HG03575 (cell line): ENCODE results near the gene CAMTA1.
"Not testable (repeated sequence)": the region's sequence is repeated elsewhere in the genome, so short reads cannot be mapped to it uniquely, and the experiment has no call there.

Experiments used
- ATAC-seq: cut with Tn5 transposase; IDR thresholded peaks from one replicate; pipeline ENCODE4 v1.9.1; 2021; ENCODE audit not compliant: unreplicated experiment, insufficient number of reproducible peaks, low FRiP score; ENCODE audit errors: extremely low read depth

CAMTA1 gene

DNA sequence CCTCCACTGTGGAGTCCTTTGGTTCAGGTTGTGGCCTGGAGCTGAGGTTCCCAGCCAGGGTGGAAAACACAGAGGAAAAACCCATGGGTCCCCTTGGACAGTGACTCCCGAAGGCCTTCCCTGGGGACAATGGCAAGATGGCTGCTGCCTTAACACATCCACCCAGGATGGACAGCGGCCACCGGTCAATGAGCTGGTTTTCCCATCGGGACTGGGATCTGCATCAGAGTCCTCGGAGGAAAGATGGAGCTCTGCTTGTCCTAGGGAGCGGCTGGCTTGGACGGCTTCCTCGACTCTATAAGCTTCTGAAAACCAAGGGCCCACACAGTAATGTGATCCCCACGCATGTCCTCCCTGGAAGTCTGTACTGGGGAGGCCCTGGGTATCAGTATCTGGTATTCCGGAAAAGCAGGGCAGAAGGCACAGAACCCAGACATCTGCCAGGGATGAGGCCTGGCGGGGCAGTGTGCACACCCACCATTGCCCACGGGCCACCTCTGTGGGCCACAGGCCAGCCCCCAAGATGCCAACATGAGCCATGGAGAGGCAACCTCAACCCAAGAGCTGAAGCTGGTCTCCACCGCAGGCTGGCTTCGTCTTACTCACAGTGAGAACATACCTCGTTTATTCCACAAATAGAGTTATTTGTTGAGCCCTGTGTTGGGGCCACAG, 891.2 kb downstream of the CAMTA1 start:
- no peak for ATAC-seq

DNA sequence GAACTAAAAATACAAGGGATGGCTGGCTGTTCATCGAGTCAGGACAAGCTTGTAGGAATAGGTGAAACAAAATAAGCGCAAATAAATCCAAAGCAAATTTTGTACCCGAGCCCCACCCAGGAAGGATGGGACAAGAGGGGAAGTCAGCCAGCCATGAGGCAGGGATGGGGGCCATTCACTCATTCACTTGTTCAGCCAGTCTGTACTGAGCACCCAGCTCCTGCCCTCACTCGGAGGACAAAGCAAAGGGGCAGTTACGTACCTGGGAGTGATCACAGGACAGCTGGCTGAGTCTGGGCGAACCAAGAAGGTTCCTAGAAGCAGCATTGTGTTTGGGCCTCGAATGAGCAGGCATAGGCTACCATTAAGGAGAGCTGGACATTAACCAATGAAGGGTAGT, 891.9 kb downstream of the CAMTA1 start:
- no peak for ATAC-seq

DNA sequence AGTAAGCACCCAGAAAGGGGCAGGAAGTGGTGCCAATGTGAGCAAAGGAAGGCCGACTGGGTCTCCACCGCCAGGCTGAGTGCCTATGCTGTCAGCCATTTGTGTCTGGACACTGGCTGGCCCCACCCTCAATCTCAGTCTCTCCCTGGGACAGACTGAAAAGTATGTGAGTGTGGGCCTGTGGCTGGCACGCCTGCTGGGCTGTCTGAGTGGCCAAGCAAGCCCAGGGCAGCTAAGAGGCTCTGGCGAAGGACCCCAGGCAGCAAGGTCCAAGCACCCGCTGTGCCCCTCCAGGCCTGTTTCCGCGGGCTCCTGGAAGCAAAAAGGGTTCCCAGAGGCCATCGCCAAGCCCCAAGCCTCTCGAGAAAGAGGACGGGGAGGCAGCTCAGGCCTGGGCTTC, 892.6 kb downstream of the CAMTA1 start:
- no peak for ATAC-seq

DNA sequence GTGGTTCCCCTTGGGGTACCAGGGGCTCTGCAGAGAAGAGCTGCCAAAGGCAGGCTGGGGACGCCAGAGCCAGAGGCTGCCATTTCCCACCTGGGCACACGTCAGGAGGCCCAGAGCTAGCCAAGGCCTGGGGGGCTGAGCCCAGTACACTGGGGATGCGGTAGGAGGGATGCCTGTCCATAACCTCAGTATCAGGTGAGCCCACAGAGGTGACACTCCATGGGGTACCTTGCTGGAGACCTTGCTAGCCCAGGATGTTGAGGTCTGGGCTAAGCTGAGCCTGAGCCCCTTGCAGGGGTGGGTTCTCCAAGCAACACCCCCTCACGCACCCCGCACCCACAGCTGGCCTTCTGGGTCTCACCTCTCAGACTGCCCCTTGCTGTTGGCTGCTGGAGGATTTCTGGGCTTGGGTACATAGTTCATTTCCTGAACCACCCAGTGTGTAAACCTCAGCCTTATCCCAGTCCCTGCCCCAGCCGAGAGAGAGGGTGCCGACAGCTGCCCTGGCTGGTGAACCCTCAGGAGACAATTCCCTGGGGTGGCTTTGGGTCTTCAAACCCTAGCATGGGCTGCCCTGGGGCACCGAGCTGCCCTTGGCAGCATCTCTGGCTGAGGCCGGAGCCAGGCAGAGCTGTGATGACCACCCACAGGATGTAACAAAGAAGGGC, 893.4 kb downstream of the CAMTA1 start:
- ATAC-seq, result no peak

DNA sequence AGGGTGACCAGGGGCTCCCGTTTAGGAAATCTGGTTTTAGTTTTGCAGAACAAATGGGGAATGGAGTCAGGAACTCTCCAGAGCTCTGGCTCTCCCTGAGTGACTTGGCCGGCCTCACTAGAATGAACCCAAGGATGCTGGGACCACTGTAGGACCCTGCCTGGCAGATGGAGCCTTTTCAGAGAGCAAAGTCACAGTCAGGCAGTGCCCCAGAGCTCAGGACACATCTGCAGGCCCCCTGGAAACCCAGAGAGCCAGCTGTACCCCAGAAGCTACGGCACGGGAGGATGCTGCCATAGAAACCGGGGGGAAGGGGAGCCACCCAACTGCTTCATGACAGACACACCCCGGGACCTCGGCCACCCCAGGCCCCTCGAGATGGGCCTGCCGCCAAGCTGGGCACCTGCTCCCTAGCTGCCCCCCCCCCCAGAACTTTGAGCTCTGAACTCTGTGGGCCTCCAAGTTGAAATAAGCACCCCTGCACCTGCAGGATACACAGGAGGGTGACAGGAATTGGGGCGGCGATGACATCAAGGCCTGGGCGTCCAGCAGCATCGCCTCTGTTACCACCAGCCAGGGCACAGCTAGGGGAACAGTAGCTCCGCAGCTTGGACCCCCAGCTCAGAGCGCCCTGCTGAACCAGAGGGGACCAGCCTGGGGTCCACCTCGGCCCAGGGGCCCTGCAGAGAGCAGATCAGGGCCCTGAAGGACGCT, 894.1 kb downstream of the CAMTA1 start:
- ATAC-seq, result no peak

DNA sequence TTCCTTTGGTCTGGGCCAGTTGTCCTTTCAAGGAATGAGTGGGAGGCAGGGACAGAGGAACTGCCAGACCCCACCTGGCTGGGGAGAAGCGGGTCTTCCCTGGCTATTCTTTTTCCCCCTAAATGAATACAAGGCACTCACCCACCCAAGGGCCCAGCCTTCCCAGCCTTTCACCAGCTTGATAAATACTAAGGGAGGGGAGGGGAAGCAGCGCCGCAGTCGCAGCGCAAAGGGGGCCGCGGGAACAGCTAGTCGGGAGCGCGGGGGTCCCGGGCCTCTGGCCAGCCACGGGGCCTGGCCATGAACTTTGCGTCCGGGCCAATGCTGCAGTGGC, 894.6 kb downstream of the CAMTA1 start:
- no peak for ATAC-seq

DNA sequence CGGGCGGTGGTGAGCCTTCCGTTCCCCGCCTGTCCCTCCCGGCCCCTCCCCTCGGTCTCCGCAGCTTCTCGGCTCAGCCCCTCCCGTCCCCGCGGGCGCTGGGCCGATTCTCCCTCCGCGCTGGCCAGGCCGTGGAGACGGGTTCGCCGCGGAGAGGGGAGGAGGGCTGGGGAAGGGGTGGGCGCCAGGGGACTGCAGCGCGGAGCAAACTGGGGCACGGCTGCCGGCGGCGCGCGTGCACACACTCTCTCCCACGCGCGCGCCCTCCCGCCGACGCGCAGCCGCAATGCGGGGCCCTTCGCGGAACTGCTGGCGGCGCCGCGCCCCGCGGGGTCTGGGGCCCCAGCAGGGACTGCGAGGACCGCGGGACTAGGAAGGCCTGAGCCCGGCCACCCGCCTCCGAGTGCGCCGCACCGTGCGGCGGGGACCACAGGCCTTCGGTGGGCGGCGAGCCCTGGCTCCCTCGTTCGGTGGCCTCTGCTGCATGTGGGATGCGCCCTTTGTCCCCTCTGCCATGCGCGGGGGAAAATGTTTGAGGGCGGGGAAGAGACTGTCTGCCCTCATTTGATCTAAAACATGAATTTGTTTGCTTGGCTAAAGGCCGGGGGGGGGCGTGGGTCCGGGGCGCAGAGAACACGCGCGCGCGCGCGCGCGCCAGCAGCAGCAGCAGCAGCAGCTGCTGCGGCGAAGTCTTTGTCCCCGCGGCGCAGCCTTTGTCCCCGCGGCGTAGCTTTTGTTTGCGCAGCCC, 895.1 kb downstream of the CAMTA1 start:
- ATAC-seq, result no peak

DNA sequence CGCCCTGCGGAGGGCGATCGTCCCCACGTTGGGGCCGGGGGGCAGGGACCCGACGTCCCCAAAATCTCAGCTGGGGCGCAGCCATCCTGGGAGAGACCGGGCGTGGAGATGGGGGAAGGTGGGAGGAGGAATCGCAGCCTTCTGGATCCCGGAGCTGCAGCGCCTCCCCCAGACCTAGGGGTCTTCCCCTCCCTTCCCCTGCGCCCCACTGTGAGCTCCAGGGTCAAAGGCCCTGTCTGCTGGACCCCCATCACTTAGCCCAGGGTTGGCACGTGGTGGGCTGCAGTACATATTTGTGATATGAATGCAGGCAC, 895.7 kb downstream of the CAMTA1 start:
- ATAC-seq, result no peak

DNA sequence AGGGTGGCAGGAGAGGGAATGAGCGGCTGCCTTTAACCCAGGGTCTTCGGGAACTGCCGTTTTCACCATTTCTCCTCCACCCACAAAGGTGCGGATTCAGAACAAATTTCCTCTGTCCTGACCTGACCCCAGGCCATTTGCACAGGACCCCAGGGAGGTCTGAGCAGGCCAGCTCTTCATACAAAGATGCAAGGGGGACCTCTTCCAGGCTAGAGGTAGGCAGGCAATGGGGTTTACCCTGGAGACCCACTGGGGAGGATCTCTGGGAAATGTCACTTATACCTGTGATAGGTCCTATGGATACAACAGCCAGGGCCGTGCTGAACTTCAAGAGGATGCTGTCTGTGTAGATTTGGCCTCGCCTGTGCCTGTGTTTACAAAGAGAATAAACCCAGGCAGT, 896.1 kb downstream of the CAMTA1 start:
- ATAC-seq, result no peak

DNA sequence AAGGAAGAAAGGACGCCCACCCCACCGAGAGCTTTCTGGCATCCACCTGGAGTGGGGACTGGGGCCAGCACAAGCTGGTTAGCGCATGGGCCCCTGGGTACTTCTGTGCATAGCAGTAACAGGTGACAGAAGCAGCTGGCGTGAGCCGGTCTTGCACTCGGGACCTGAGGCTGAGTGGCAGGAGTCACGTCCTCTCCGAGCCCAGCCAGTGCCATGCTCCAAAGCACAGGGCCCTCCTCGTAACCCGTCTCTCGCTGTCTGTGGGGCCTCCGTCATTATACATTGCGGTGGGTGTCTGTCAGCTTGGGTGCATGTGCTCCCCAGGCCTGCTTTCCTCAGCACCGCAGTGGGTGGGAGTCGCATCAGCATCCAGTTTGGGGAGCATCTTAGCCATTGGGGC, 898.3 kb downstream of the CAMTA1 start:
- ATAC-seq, result no peak

DNA sequence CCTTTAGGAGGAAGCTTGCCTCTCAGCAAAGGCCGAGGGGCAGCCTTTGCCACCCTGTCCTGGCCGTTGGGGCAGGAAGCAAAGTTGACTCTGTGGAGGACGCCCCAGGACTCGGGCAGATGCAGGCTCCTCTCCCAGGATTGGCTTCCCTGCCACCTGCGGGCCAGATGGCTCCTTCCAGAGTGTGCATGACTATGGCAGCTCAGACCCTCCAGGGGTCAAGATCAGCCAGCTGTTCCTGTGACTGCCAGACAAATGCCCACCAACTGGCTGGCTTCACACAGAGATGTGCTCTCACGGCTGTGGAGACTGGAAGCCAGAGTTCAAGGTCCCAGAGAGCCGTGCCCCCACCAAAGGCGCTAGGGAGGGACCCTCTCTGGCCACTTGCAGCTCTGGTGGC, 898.9 kb downstream of the CAMTA1 start:
- ATAC-seq, result no peak

DNA sequence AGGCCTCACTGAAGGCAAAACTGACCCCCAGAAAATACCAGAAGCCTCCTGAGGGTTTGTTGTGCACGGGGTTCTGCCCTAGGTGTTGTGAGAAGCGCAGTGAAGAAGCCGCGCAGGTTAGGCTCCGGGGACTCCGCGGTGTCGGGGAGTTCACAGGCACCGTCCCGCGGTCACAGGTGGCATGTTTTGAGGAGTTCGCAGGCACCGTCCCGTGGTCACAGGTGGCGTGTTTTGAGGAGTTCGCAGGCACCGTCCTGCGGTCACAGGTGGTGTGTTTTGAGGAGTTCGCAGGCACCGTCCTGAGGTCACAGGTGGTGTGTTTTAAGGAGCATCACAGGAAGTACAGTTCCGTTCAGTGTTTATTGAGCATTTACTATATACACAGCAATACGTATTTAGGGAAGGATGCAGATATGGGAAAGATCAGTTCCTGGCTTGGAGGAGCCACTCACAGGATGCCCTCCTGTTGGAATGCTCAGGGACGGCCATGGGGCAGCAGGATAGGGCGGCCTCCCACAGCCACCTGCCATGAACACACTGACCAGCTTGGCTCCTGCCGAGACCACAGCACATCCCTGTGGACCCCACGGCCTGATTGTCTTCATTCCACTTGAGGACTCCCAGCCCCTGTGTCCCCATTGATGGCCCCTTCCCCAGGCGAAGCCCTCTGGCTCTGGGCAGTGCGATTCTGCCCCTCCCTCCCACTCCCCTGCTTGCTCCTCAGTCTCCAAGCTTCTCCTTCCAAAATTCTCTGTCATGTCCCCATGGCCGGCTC, 899.8 kb downstream of the CAMTA1 start:
- ATAC-seq, result no peak

DNA sequence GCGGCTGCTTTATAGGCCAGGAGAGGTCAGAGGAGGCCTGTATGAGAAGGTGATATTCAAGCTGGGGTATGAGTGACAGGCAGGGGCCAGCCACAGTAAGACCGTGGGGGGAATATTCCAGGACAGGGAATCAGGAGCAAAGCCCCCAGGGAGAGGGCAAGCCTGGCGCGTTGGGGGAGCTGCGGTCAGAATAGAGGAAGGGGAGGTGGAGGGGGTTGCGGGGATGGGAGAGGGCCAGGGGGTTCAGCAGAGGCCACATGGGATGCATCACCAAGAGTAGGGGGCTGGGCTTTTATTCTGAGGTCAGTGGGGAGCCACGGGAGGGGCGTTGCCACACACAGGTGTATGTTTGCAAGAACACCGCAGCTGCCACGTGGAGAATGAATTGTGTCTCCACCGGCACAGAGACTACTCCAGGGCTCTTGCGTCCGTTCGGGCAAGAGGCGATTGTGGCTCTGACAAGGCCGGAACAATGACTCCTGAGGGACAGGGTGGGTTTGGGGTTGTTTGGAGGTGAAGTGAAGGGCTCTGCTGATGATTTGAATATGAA, 901.1 kb downstream of the CAMTA1 start:
- no peak for ATAC-seq

DNA sequence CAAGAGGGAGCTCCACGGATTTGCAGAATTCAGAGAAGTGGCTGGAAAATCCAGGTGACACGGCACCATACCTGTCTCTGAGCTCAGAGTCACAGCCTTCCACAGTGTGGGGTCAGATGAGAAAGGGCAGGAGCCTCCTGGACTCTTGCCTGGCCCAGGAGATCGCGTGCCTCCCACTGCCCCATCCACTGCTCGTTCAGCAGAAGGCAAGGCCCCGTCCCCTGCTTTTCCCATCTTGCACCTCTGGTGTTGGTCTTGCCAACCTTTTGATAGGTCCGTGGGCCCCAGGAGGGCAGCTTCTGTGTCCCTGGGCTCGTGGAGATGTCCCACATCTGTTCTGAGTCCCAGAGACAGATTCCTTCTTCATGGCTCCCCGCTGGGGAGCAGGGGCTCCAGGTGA, 902.2 kb downstream of the CAMTA1 start:
- no peak for ATAC-seq

DNA sequence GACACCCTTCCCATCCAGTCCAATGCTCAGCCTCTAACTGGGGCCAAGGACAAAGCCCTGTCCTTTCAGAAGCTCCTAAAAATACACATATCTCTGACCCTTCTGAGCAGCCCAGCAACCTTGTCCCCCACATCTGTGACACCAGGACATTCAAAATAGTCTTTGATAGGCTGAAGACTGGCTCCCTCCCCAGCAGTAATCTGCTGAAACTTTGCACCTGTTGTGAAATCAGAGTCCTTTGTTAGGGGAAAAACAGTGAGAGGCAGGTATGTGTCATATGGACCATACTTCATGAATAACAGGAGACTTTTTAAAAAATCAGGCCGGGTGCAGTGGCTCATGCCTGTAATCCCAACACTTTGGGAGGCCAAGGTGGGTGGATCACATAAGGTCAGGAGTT, 903.4 kb downstream of the CAMTA1 start:
- no peak for ATAC-seq

DNA sequence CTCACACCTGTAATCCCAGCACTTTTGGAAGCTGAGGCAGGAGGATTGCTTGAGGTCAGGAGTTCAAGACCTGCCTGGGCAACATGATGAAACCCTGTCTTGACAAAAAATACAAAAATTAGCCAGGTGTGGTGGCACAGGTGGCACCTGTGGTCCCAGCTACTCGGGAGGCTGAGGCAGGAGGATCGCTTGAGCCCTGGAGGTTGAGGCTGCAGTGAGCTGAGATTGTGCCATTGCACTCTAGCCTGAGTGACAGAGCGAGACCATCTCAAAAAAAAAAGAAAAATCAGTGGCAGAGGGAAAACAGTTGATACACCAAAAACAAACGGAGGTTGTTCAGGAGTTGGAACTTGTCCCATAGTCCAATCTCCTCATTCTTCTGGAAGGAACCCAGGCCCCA, 904.1 kb downstream of the CAMTA1 start:
- not testable (repeated sequence) for ATAC-seq

DNA sequence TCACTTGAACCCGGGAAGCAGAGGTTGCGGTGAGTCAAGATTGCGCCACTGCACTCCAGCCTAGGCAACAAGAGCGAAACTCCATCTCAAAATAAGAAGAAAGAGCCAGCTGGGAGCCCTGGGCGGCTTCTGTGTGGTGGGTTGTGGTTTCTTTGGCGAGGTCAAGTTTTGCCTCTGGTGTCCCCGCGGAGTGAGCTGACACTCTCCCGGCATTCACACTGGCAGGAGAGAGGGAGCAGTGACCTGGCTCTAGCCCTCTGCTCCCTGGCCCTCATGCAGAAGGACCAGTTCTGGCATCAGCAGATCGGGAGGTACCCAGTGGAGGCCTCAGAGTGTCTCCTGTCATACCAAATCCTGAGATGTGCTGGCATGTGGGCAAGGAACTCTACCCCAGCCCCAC, 904.8 kb downstream of the CAMTA1 start:
- ATAC-seq, result no peak

DNA sequence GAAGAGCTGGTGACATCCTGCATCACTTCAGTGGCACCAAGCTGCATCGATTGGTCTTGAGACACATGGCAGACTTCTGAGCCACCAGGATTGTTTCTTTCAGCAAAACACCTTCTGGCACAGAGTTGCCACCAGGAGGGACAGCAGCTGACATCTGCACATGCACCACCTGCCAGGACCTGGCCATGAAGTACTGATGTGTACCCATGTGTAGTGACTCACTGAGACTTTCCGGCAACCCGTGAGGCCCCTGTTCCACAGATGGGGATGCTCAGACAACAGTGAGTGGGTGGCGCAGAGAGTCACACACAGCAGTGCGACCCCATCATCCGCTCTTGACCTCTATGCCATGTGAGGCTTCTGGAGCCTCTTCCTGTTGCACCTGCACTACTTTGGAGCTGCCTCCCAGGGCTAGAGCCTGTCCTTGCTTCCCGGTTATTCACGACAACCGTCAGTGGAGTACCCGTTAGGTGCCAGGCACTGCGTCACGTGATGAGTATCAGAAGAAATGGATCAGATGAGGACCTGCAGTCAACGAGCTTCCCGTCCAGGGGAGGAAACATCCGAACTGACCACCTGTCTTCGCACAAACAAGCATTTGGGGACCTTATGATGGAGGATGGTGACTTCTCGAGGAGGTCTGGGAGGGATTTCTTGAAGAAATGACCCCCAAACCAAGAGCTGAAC, 905.4 kb downstream of the CAMTA1 start:
- ATAC-seq, result no peak
